Neural progenitor cell (in vitro differentiated cells): ENCODE results near the gene SOX10.

ENCODE experiments used
- CTCF ChIP-seq: fragments of 200-600 bp; sonication (generic); IDR thresholded peaks from 2 replicates; pipeline ENCODE4 v1.5.1; 2017; ENCODE audit warnings: antibody characterized with exemption, mild to moderate bottlenecking
- EZH2 ChIP-seq: fragments of 200-600 bp; sonication (generic); IDR thresholded peaks from 2 replicates; pipeline ENCODE4 v1.6.1; 2017; ENCODE audit warnings: antibody characterized with exemption, mild to moderate bottlenecking, moderate library complexity
- EZH2phosphoT487 ChIP-seq: fragments of 200-600 bp; sonication (generic); IDR thresholded peaks from 2 replicates; pipeline ENCODE4 v1.6.1; 2017; ENCODE audit warnings: antibody characterized with exemption

GRCh38 chr22:37940698-37941376 is 43.5 kb downstream of the SOX10 start:
- TF ChIP-seq CTCF (no peak), EZH2phosphoT487 (no peak), EZH2 (no peak)
